Keratinocyte (primary cell): ENCODE measurements around the gene GPBP1.

Experiments
- CTCF ChIP-seq, 3 experiments: IDR thresholded peaks in 1 of 3; conservative IDR thresholded peaks in 1 of 3; optimal IDR thresholded peaks in 1 of 3; 2 replicates in 2 of 3; 3 replicates in 1 of 3; pipeline versions ENCODE3 to v1.5.1; 2011; ENCODE audit warnings: low read length in 3 of 3, mild to moderate bottlenecking in 3 of 3, moderate library complexity in 2 of 3, control low read depth in 1 of 3, inconsistent platforms in 1 of 3; ENCODE audit not compliant: insufficient read depth in 2 of 3; ENCODE audit errors: extremely low read depth in 1 of 3
- EZH2 ChIP-seq: IDR thresholded peaks from one replicate; pipeline ENCODE4 v1.6.1; 2012; ENCODE audit warnings: inconsistent platforms, mild to moderate bottlenecking, low read length, moderate library complexity

- TF ChIP-seq CTCF (optimal IDR thresholded peaks at IDR 0.05 in 1 of 3, IDR thresholded peaks at IDR 0.05 in 1 of 3, conservative IDR thresholded peaks at IDR 0.05 in 1 of 3; ENCODE audit: extremely low read depth in 1 of 3, insufficient read depth in 2 of 3, low read length in 3 of 3), result no peak
- TF ChIP-seq EZH2, result no peak
Observed at GRCh38 chr5:57195060-57195459, 21.2 kb downstream of the GPBP1 start.
